GM13977 (cell line): ENCODE results near the gene COPS2.
"Not testable (repeated sequence)": the region's sequence is repeated elsewhere in the genome, so short reads cannot be mapped to it uniquely, and the experiment has no call there.

ENCODE experiments used
- DNase-seq: peaks from one replicate; pipeline ENCODE4 v3.0.0; 2012; ENCODE audit warnings: low spot score
- in situ Hi-C: fragments of 300-500 bp; cut with MboI; formaldehyde crosslinking; loops from one replicate; pipeline ENCODE4 v1.12.0; 2022; ENCODE audit warnings: low sequenced_read_pairs, low pct_unique_long_range_greater_than_20kb, mixed read lengths, inconsistent platforms; ENCODE audit not compliant: unreplicated experiment
- TF ChIP-seq, protein P1 (sequence below): IDR thresholded peaks from 2 replicates; pipeline ENCODE4 v1.5.1; 2012; ENCODE audit warnings: mild to moderate bottlenecking, control low read depth; ENCODE audit not compliant: insufficient read depth; ENCODE audit errors: extremely low read depth, missing control alignments

Gene COPS2

GRCh38 chr15:49082960-49083359 lies 72.4 kb downstream of the COPS2 start:
- DNase-seq, result no peak
- in situ Hi-C loops, result no loop called here
- TF ChIP-seq, protein P1, sequence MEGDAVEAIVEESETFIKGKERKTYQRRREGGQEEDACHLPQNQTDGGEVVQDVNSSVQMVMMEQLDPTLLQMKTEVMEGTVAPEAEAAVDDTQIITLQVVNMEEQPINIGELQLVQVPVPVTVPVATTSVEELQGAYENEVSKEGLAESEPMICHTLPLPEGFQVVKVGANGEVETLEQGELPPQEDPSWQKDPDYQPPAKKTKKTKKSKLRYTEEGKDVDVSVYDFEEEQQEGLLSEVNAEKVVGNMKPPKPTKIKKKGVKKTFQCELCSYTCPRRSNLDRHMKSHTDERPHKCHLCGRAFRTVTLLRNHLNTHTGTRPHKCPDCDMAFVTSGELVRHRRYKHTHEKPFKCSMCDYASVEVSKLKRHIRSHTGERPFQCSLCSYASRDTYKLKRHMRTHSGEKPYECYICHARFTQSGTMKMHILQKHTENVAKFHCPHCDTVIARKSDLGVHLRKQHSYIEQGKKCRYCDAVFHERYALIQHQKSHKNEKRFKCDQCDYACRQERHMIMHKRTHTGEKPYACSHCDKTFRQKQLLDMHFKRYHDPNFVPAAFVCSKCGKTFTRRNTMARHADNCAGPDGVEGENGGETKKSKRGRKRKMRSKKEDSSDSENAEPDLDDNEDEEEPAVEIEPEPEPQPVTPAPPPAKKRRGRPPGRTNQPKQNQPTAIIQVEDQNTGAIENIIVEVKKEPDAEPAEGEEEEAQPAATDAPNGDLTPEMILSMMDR, result no peak

DNA sequence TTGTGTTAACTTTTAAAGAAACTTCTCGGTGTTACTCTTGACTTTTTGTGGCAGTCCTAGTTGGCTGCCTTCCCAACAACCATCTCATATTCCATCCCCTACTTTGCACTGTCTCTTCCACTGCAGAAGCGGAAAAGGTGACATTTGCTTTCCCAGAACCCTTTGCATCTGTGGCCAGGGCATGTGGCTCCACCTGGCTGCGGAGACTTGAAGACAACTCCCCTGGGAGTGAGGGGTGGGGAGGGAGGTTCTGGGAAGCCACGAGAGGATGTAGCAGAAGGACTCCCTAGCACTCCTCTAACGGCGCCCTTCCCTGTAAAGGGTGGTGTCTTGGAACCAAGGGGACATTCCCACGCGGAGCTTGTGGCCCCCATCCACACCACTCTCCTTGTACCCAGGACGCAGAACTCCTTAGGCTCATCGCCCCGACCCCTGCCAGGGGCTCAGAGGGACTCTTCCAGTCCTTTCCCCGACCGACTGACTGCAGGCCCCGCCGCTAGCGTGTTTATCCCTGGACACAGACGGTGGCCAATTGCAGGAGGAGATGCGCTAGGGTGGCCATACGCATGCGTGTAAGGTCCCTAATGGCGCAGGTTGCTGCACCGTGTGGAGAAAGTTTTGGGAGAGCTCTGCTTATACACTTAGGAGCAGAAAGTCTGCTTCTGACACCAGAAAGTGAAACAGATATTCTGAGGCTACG lies 75.9 kb downstream of the COPS2 start:
- in situ Hi-C loops, result no loop called here
- DNase-seq, result no peak
- TF ChIP-seq, protein P1, result no peak

DNA sequence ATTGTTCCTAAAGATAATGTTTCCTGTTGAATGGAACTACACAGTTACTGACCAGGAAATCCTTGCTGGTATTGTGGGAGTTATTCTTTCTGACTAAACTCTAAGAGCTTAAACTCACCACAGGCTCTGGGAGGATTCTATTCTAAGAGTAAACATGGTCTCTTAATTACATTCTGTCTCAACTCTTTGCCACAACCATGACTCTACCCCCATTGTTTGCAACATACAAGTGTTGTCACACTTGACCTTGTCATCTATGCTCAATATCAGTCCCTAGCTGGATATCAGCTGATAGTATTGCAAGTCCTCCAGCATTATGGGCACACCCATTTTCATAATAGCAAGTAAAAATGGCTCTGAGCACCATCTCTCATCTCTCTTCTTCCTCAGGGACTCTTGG lies 79.5 kb downstream of the COPS2 start:
- DNase-seq, result no peak
- in situ Hi-C loops, result no loop called here
- TF ChIP-seq, protein P1, result no peak

GRCh38 chr15:49074589-49075287 lies 80.7 kb downstream of the COPS2 start:
- in situ Hi-C loops, DNase-seq: not testable (repeated sequence)
